ENCODE measurements around the gene TBX2. TPM values are rescaled to one million over a fixed set of nuclear protein-coding genes. Genes with fewer than 3 reads are reported as not detected.

Gene TBX2
- total RNA-seq, 2 donors from 2014 or later = 0.07 TPM; not detected in 1

DNA sequence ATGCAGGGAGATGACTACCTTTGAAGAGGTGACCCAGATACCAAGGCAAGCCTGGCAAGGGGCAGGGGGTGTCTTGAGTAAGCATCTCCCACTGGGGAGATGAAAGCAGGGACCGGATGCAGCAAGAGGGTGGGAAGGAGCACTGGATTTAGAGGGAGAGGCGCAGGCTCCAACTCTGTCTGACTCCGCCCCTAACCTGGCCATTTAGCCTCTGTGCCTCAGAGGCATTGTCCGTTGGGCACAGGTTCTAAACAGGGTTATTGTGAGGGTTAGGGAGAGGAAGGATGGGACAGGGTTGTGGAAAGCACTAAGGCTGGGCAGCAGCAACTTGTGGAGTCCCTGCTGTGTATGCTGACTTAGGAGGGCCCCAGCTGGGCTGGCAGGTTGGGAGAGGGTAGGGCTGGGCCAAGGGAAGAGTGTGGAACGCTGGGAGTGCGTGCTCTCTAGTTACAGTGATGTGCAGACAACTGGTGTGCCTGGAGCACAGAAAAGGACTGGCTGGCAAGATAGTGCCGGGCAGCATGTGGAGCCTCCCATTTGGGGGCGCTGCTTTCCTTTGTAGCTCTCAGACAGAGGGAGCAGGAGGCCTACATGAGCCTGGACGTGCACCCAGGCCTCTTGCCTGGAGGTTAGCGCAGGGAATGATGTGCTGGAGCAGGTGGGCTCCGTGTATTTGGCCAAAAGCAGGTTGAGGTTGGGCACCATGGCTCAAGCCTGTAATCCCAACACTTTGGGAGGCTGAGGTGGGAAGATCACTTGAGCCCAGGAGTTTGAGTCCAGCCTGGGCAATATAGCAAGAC is 26.2 kb downstream of the TBX2 start:
- H3K9ac ChIP-seq (ENCODE audit: extremely low read depth, low read length, poor library complexity, severe bottlenecking) = no peak overlapping the region
- no peak overlapping the region for H3K4me3 ChIP-seq (ENCODE audit: low read length)
- DNase-seq = peak; percentile 90
- TF ChIP-seq, protein P1, sequence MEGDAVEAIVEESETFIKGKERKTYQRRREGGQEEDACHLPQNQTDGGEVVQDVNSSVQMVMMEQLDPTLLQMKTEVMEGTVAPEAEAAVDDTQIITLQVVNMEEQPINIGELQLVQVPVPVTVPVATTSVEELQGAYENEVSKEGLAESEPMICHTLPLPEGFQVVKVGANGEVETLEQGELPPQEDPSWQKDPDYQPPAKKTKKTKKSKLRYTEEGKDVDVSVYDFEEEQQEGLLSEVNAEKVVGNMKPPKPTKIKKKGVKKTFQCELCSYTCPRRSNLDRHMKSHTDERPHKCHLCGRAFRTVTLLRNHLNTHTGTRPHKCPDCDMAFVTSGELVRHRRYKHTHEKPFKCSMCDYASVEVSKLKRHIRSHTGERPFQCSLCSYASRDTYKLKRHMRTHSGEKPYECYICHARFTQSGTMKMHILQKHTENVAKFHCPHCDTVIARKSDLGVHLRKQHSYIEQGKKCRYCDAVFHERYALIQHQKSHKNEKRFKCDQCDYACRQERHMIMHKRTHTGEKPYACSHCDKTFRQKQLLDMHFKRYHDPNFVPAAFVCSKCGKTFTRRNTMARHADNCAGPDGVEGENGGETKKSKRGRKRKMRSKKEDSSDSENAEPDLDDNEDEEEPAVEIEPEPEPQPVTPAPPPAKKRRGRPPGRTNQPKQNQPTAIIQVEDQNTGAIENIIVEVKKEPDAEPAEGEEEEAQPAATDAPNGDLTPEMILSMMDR (conservative IDR thresholded peaks at IDR 0.05) = peak; percentile 68
- H3K9me3 ChIP-seq (ENCODE audit: control insufficient read depth, low read length) = no peaks in the 10 kb centered on the region
- no peaks in the 10 kb centered on the region for H3K36me3 Mint-ChIP-seq (ENCODE audit: low read depth)
- H3K9me3 Mint-ChIP-seq = no peaks in the 10 kb centered on the region
- 78 to 82% methylated on average over 6 to 11 of the region's 11 CpGs for WGBS, 2 experiments (ENCODE audit: insufficient coverage in 1 of 2, insufficient read length in 1 of 2)
- no peaks in the 10 kb centered on the region for H3K4me1 Mint-ChIP-seq
- H3K4me1 ChIP-seq (ENCODE audit: control insufficient read depth, insufficient read depth, low read length) = no peaks in the 10 kb centered on the region
- peaks cover 29% of the 10 kb centered on the region for H3K27me3 ChIP-seq (ENCODE audit: control insufficient read depth, insufficient read depth, low read length, poor library complexity, severe bottlenecking)
- H3K36me3 ChIP-seq (ENCODE audit: control insufficient read depth, insufficient read depth, low read length) = no peaks in the 10 kb centered on the region
- H3K27ac Mint-ChIP-seq = no peak overlapping the region
- H3K4me3 Mint-ChIP-seq = no peak overlapping the region
- no peak overlapping the region for H3K27ac ChIP-seq (ENCODE audit: low read depth, low read length)
- H3K27me3 Mint-ChIP-seq (ENCODE audit: insufficient read depth) = peaks cover 43% of the 10 kb centered on the region

DNA sequence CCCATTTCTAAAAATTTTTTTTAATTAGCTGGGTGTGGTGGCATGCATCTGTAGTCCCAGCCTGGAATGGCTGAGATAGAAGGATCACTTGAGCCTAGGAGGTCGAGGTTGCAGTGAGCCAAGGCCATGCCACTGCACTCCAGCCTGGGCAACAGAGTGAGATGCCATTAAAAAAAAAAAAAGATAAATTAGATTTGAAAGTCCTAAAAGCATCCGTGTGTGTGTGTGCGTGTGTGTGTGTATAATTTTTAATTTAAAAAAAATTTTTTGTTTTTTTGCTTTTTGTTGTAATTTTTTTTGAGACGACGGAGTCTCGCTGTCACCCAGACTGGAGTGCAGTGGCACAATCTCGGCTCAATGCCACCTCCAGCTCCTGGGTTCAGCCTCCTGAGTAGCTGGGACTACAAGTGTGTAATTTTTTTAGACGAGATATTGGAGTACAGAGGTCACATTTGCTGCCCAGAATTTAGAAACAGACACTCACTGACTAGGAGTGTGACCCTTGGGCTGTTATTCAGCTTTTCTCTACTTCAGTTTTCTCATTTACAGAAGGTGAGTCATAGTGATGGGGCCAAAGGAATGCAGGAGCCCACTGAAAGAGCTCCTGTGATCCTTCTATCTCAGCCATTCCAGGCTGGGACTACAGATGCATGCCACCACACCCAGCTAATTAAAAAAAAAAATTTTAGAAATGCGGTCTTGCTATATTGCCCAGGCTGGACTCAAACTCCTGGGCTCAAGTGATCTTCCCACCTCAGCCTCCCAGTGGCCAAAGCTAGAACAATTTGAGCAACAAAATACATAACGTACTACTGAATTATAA is 27.1 kb downstream of the TBX2 start:
- H3K9me3 ChIP-seq (ENCODE audit: control insufficient read depth, low read length) = no peaks in the 10 kb centered on the region
- Mint-ChIP-seq H3K9me3 (no peaks in the 10 kb centered on the region), H3K4me3 (no peak overlapping the region), H3K36me3 (ENCODE audit: low read depth) (no peaks in the 10 kb centered on the region), H3K27me3 (ENCODE audit: insufficient read depth) (peaks cover 35% of the 10 kb centered on the region), H3K4me1 (no peaks in the 10 kb centered on the region), H3K27ac (no peak overlapping the region)
- no peaks in the 10 kb centered on the region for H3K36me3 ChIP-seq (ENCODE audit: control insufficient read depth, insufficient read depth, low read length)
- WGBS, 2 experiments (ENCODE audit: insufficient coverage in 1 of 2, insufficient read length in 1 of 2) = 90 to 96% methylated on average over 7 to 10 of the region's 10 CpGs
- H3K27ac ChIP-seq (ENCODE audit: low read depth, low read length) = no peak overlapping the region
- H3K4me3 ChIP-seq (ENCODE audit: low read length) = no peak overlapping the region
- TF ChIP-seq, protein P1 (conservative IDR thresholded peaks at IDR 0.05) = peak; percentile 42
- peak; percentile 33 for DNase-seq
- no peak overlapping the region for H3K9ac ChIP-seq (ENCODE audit: extremely low read depth, low read length, poor library complexity, severe bottlenecking)
- peaks cover 21% of the 10 kb centered on the region for H3K27me3 ChIP-seq (ENCODE audit: control insufficient read depth, insufficient read depth, low read length, poor library complexity, severe bottlenecking)
- H3K4me1 ChIP-seq (ENCODE audit: control insufficient read depth, insufficient read depth, low read length) = no peaks in the 10 kb centered on the region

DNA sequence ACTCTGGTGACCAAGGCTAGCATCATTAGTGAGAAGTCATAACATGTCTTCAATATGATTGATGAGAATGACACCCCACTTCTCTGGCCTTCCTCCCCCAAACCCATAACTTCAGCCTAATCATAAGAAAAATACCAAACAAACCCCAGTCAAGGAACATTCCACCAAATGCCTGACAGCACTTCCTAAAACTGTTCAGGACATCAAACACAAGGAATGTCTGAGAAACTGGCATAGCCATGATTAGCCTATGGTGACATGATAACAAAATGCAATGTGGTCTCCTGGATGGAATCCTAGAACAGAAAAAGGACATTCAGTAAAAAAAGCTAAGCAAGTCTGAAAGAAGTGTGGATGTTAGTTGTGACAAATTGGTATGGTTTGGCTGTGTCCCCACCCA is 27.9 kb downstream of the TBX2 start:
- Mint-ChIP-seq H3K9me3 (no peaks in the 10 kb centered on the region), H3K27me3 (ENCODE audit: insufficient read depth) (peaks cover 27% of the 10 kb centered on the region), H3K4me1 (no peaks in the 10 kb centered on the region), H3K4me3 (no peak overlapping the region), H3K36me3 (ENCODE audit: low read depth) (no peaks in the 10 kb centered on the region), H3K27ac (no peak overlapping the region)
- Histone ChIP-seq H3K27me3 (ENCODE audit: control insufficient read depth, insufficient read depth, low read length, poor library complexity, severe bottlenecking) (peaks cover 12% of the 10 kb centered on the region), H3K27ac (ENCODE audit: low read depth, low read length) (no peak overlapping the region), H3K9me3 (ENCODE audit: control insufficient read depth, low read length) (no peaks in the 10 kb centered on the region), H3K4me1 (ENCODE audit: control insufficient read depth, insufficient read depth, low read length) (no peaks in the 10 kb centered on the region), H3K36me3 (ENCODE audit: control insufficient read depth, insufficient read depth, low read length) (no peaks in the 10 kb centered on the region), H3K9ac (ENCODE audit: extremely low read depth, low read length, poor library complexity, severe bottlenecking) (no peak overlapping the region), H3K4me3 (ENCODE audit: low read length) (no peak overlapping the region)
- DNase-seq = peak; percentile 19
- TF ChIP-seq, protein P1 (conservative IDR thresholded peaks at IDR 0.05) = no peak
